Measurements from ENCODE around the gene OIP5.

DNA sequence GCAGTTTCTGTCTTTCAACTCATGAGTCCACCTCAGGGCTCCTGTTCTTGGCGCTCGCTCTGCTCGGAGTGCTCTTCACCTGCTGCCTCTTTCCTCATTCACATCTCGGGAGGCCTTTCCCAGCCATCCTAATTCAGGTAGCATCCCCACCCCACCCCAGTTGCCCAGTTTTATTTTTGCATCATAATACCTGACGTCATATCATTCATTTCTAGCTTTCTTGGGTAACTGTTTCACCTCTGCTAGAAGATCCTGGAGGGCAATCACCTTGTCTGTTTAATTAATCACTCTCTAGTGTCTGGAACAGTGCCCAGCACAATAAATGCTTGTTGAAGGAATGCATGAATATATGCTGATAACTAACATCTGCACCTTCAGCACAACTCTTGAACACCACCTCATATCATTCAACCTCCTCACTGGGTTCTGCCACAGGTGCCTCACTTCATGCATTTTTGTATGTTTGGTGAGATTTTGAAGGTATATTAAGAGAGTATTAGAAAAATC is 7.9 kb upstream of the OIP5 start:
- TF ChIP-seq, protein P1, sequence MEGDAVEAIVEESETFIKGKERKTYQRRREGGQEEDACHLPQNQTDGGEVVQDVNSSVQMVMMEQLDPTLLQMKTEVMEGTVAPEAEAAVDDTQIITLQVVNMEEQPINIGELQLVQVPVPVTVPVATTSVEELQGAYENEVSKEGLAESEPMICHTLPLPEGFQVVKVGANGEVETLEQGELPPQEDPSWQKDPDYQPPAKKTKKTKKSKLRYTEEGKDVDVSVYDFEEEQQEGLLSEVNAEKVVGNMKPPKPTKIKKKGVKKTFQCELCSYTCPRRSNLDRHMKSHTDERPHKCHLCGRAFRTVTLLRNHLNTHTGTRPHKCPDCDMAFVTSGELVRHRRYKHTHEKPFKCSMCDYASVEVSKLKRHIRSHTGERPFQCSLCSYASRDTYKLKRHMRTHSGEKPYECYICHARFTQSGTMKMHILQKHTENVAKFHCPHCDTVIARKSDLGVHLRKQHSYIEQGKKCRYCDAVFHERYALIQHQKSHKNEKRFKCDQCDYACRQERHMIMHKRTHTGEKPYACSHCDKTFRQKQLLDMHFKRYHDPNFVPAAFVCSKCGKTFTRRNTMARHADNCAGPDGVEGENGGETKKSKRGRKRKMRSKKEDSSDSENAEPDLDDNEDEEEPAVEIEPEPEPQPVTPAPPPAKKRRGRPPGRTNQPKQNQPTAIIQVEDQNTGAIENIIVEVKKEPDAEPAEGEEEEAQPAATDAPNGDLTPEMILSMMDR (IDR thresholded peaks at IDR 0.05): no peak
- no peak for TF ChIP-seq POLR2A (IDR thresholded peaks at IDR 0.05)
